HepG2 (cell line): ENCODE results near the gene BIN1.

ENCODE experiments used
- ATF3 ChIP-seq: sonication (generic); formaldehyde crosslinking; IDR thresholded peaks from 2 replicates; pipeline ENCODE4 v1.4.0; 2020; ENCODE audit warnings: missing genetic modification reagents
- CAMTA2 ChIP-seq: sonication (generic); formaldehyde crosslinking; IDR thresholded peaks from 2 replicates; pipeline ENCODE4 v1.4.0; 2020; ENCODE audit warnings: mild to moderate bottlenecking, missing genetic modification reagents, borderline replicate concordance
- EZH2 ChIP-seq: conservative IDR thresholded peaks from 2 replicates; pipeline ENCODE4 v1.6.1; 2012; ENCODE audit warnings: mild to moderate bottlenecking, low read depth, low read length, moderate library complexity
- FIP1L1 ChIP-seq: fragments of 200-400 bp; formaldehyde crosslinking; IDR thresholded peaks from 2 replicates; pipeline ENCODE4 v1.6.1; 2018; ENCODE audit warnings: low read depth, mild to moderate bottlenecking, low read length, moderate library complexity, borderline replicate concordance; ENCODE audit not compliant: insufficient read depth
- PCBP1 ChIP-seq: fragments of 200-400 bp; formaldehyde crosslinking; IDR thresholded peaks from 2 replicates; pipeline ENCODE4 v1.6.1; 2017; ENCODE audit warnings: mild to moderate bottlenecking, low read depth, low read length, borderline replicate concordance
- ZHX1 ChIP-seq: sonication (generic); formaldehyde crosslinking; IDR thresholded peaks from 2 replicates; pipeline ENCODE4 v1.8.1; 2022; ENCODE audit warnings: low read depth, mild to moderate bottlenecking, missing genetic modification reagents
- ZNF136 ChIP-seq: sonication (generic); formaldehyde crosslinking; IDR thresholded peaks from 2 replicates; pipeline ENCODE4 v1.8.1; 2022; ENCODE audit warnings: low read depth, mild to moderate bottlenecking, moderate library complexity, missing genetic modification reagents
- ZNF234 ChIP-seq: sonication (generic); formaldehyde crosslinking; conservative IDR thresholded peaks from 2 replicates; pipeline ENCODE4 v1.5.1; 2020; ENCODE audit warnings: mild to moderate bottlenecking, missing genetic modification reagents
- ZSCAN12 ChIP-seq: sonication (generic); formaldehyde crosslinking; IDR thresholded peaks from 2 replicates; pipeline ENCODE4 v1.9.0; 2021; ENCODE audit warnings: mild to moderate bottlenecking, missing genetic modification reagents
- ZSCAN29 ChIP-seq: sonication (generic); formaldehyde crosslinking; conservative IDR thresholded peaks from 2 replicates; pipeline ENCODE4 v1.4.0; 2020; ENCODE audit warnings: mild to moderate bottlenecking, missing genetic modification reagents

- TF ChIP-seq FIP1L1 (no peak), ZNF234 (CRISPR knock-in tag) (no peak), EZH2 (no peak), ZSCAN29 (CRISPR knock-in tag) (no peak), ZHX1 (CRISPR knock-in tag) (no peak), ZNF136 (CRISPR knock-in tag) (no peak), CAMTA2 (CRISPR knock-in tag) (no peak), PCBP1 (no peak), ZSCAN12 (CRISPR knock-in tag) (no peak), ATF3 (CRISPR knock-in tag) (no peak)
Measured at GRCh38 chr2:127043367-127044164, 63.4 kb downstream of the BIN1 start.
